IPS DF 6.9 (cell line): ENCODE results near the gene PITPNB.

Source experiments
- DNase-seq: peaks from one replicate; pipeline ENCODE4 v3.0.0-alpha.2; 2013; ENCODE audit warnings: low read depth, low spot score
- H3K27ac ChIP-seq: one replicate; pipeline ENCODE4 v1.5.1; 2013; ENCODE audit warnings: low read length, control low read depth
- H3K27me3 ChIP-seq: 2 replicates; pipeline ENCODE4 v1.6.1; 2013; ENCODE audit warnings: mild to moderate bottlenecking, low read length; ENCODE audit not compliant: control insufficient read depth, insufficient read depth
- H3K36me3 ChIP-seq: 2 replicates; pipeline ENCODE4 v1.6.1; 2013; ENCODE audit warnings: low read length; ENCODE audit not compliant: control insufficient read depth, insufficient read depth
- H3K4me1 ChIP-seq: 2 replicates; pipeline ENCODE4 v1.6.1; 2013; ENCODE audit warnings: low read length; ENCODE audit not compliant: control insufficient read depth, insufficient read depth
- H3K4me3 ChIP-seq: 2 replicates; pipeline ENCODE4 v1.5.1; 2013; ENCODE audit warnings: mild to moderate bottlenecking, low read length
- H3K9me3 ChIP-seq: 2 replicates; pipeline ENCODE4 v1.6.1; 2013; ENCODE audit warnings: low read length, inconsistent platforms; ENCODE audit not compliant: control insufficient read depth, insufficient read depth
- WGBS: extraction: QIAGEN DNeasy Blood & Tissue Kit; methylation state at CpG from one replicate; pipeline ENCODE4 v1.1.7; 2013; ENCODE audit warnings: mixed read lengths, missing lambda C conversion rate; ENCODE audit not compliant: insufficient read length, insufficient coverage; 5-methylcytosine and 5-hydroxymethylcytosine counted together

The PITPNB gene

GRCh38 chr22:27846248-27846757 lies 72.8 kb downstream of the PITPNB start:
- Histone ChIP-seq H3K4me1 (peaks cover 17% of the 10 kb centered on the region), H3K27me3 (no peaks in the 10 kb centered on the region), H3K9me3 (no peaks in the 10 kb centered on the region), H3K27ac (no peak overlapping the region), H3K36me3 (peaks cover 10% of the 10 kb centered on the region; the same call in 1 of the 2 replicates), H3K4me3 (no peak overlapping the region)
- WGBS, result no CpG with 5 or more reads among the region's 5 CpGs
- DNase-seq, result no peak

GRCh38 chr22:27845644-27846043 lies 73.4 kb downstream of the PITPNB start:
- no CpG with 5 or more reads among the region's 7 CpGs for WGBS
- Histone ChIP-seq H3K9me3 (no peaks in the 10 kb centered on the region), H3K27ac (no peak overlapping the region), H3K4me1 (peaks cover 15% of the 10 kb centered on the region), H3K27me3 (no peaks in the 10 kb centered on the region), H3K36me3 (peaks cover 5% of the 10 kb centered on the region; the same call in 1 of the 2 replicates), H3K4me3 (no peak overlapping the region)
- DNase-seq, result no peak

DNA sequence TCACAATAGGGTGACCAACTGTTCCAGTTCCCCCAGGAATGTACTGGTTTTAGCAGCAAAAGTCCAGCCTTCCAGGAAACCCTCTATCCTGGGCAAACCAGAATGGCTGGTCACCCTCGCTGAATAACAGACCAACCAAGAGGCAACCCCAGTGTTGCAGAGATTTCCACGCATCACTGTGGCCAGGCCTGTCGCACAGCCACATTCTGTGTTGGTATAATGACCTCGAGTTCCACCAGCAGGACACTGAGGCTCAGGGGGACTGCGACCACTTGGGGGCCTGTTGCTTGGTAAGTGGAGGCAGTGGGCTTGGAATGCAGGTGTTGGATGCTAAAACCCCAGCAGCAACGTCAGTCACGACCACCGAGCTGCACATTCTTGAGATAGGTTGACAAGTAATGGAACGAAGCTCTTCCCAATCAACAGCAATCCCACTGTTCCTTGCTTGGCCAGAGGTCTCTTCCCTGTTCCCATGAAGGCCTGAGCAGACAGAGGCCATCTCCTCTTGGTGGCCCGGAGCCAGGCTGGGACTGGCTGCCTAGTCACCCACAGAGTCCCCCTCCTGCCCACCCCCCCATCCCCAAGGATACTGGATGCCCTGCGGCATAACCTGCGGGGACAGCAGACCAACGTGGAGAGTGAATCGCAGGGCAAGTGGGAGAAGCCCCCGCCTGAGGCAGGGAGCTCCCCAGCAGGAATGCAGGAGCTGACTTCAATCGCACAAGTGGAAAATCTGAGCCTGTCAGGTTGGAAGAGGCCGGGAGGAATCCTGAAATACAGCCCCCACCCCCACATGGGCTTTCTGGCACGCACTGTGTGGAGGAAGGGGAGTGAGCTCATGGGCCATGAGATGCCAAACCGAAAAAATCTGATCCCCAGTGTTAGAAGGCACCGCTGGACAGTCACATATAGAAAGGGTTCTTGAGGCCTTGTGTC lies 74.1 kb downstream of the PITPNB start:
- no peak for DNase-seq
- H3K36me3 ChIP-seq, result peaks cover 3% of the 10 kb centered on the region; the same call in 1 of the 2 replicates
- peaks cover 11% of the 10 kb centered on the region for H3K4me1 ChIP-seq
- no peaks in the 10 kb centered on the region for H3K27me3 ChIP-seq
- no peak overlapping the region for H3K27ac ChIP-seq
- no peak overlapping the region for H3K4me3 ChIP-seq
- WGBS, result no CpG with 5 or more reads among the region's 20 CpGs
- H3K9me3 ChIP-seq, result no peaks in the 10 kb centered on the region

GRCh38 chr22:27844256-27844655 lies 74.8 kb downstream of the PITPNB start:
- no peaks in the 10 kb centered on the region for H3K27me3 ChIP-seq
- H3K36me3 ChIP-seq, result peaks cover 3% of the 10 kb centered on the region; the same call in 1 of the 2 replicates
- H3K4me3 ChIP-seq, result no peak overlapping the region
- WGBS, result no CpG with 5 or more reads among the region's 6 CpGs
- peaks cover 9% of the 10 kb centered on the region for H3K4me1 ChIP-seq
- no peak overlapping the region for H3K27ac ChIP-seq
- no peak for DNase-seq
- no peaks in the 10 kb centered on the region for H3K9me3 ChIP-seq

- DNase-seq, result no peak
- Histone ChIP-seq H3K4me1 (peaks cover 9% of the 10 kb centered on the region), H3K4me3 (no peak overlapping the region), H3K27ac (no peak overlapping the region), H3K36me3 (peaks cover 3% of the 10 kb centered on the region; the same call in 1 of the 2 replicates), H3K27me3 (no peaks in the 10 kb centered on the region), H3K9me3 (no peaks in the 10 kb centered on the region)
- WGBS, result no CpG with 5 or more reads among the region's 7 CpGs
These were observed 75.6 kb downstream of the PITPNB start for GRCh38 chr22:27843441-27843840.

- H3K4me1 ChIP-seq, result peaks cover 9% of the 10 kb centered on the region
- H3K27me3 ChIP-seq, result no peaks in the 10 kb centered on the region
- DNase-seq, result no peak
- H3K4me3 ChIP-seq, result no peak overlapping the region
- no CpG with 5 or more reads among the region's 15 CpGs for WGBS
- peaks cover 2% of the 10 kb centered on the region; the same call in 1 of the 2 replicates for H3K36me3 ChIP-seq
- H3K9me3 ChIP-seq, result no peaks in the 10 kb centered on the region
- H3K27ac ChIP-seq, result no peak overlapping the region
These were observed 76.2 kb downstream of the PITPNB start for GRCh38 chr22:27842669-27843431.

DNA sequence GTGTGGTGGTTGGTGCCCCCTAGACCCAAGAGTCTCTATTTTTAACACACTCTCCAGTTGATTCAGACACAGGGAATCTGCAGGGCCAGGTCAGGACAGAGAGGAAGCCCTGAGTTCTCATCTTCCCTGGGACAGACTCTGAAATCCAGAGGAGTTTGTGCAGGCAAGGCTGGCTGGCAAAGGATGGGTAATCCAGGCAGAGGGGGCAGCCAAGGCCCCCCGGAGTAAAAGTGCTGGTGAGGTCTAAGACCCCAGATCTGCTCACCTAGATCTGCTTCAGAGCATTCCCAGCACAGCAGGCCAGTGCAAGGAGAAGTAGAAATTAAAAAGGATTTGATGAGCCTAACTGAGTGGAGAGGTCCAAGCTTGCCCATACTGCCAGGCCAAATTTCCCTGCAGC lies 76.9 kb downstream of the PITPNB start:
- Histone ChIP-seq H3K4me1 (peaks cover 9% of the 10 kb centered on the region), H3K36me3 (no peaks in the 10 kb centered on the region), H3K27ac (no peak overlapping the region), H3K27me3 (no peaks in the 10 kb centered on the region), H3K9me3 (no peaks in the 10 kb centered on the region), H3K4me3 (no peak overlapping the region)
- DNase-seq, result no peak
- no CpG with 5 or more reads among the region's 1 CpG for WGBS

- no peaks in the 10 kb centered on the region for H3K9me3 ChIP-seq
- no peak overlapping the region for H3K27ac ChIP-seq
- no peaks in the 10 kb centered on the region for H3K36me3 ChIP-seq
- H3K4me1 ChIP-seq, result peaks cover 10% of the 10 kb centered on the region
- no peak overlapping the region for H3K4me3 ChIP-seq
- WGBS, result no CpG with 5 or more reads among the region's 7 CpGs
- no peak for DNase-seq
- no peaks in the 10 kb centered on the region for H3K27me3 ChIP-seq
These were observed 78.6 kb downstream of the PITPNB start for GRCh38 chr22:27840436-27840835.

- Histone ChIP-seq H3K27ac (no peak overlapping the region), H3K9me3 (no peaks in the 10 kb centered on the region), H3K4me3 (no peak overlapping the region), H3K36me3 (no peaks in the 10 kb centered on the region), H3K4me1 (0 out of 2 replicates have a peak, but pooled peaks cover 4% of the 10 kb centered on the region), H3K27me3 (no peaks in the 10 kb centered on the region)
- WGBS, result no CpG with 5 or more reads among the region's 13 CpGs
- DNase-seq, result no peak
These were observed 79.9 kb downstream of the PITPNB start for GRCh38 chr22:27839057-27839660.

- no peak for DNase-seq
- H3K4me3 ChIP-seq, result no peak overlapping the region
- WGBS, result no CpG with 5 or more reads among the region's 10 CpGs
- H3K27me3 ChIP-seq, result no peaks in the 10 kb centered on the region
- H3K27ac ChIP-seq, result no peak overlapping the region
- H3K9me3 ChIP-seq, result no peaks in the 10 kb centered on the region
- 0 out of 2 replicates have a peak, but pooled peaks cover 4% of the 10 kb centered on the region for H3K4me1 ChIP-seq
- H3K36me3 ChIP-seq, result no peaks in the 10 kb centered on the region
These were observed 82.9 kb downstream of the PITPNB start for GRCh38 chr22:27836181-27836580.
